Adipocyte (in vitro differentiated cells): Measurements from ENCODE around the gene EPHB6.

Experiments
- DNase-seq: peaks from one replicate; pipeline ENCODE4 v3.0.0-alpha.2; 2015; ENCODE audit warnings: low read depth
- H3K27me3 ChIP-seq: replicated peaks from 2 replicates; pipeline ENCODE4 v1.7.0; 2013; ENCODE audit warnings: mild to moderate bottlenecking, low read length, moderate library complexity; ENCODE audit not compliant: control insufficient read depth, insufficient read depth
- H3K36me3 ChIP-seq: 2 replicates; pipeline ENCODE4 v1.7.0; 2013; ENCODE audit warnings: low read length, mild to moderate bottlenecking, moderate library complexity; ENCODE audit not compliant: control insufficient read depth, insufficient read depth, severe bottlenecking
- H3K4me1 ChIP-seq: 2 replicates; pipeline ENCODE4 v1.7.0; 2013; ENCODE audit warnings: mild to moderate bottlenecking, low read length, moderate library complexity; ENCODE audit not compliant: control insufficient read depth, insufficient read depth
- H3K4me3 ChIP-seq: 2 replicates; pipeline ENCODE4 v1.7.0; 2013; ENCODE audit warnings: mild to moderate bottlenecking, low read length, moderate library complexity
- H3K9ac ChIP-seq: 2 replicates; pipeline ENCODE4 v1.7.0; 2013; ENCODE audit warnings: mild to moderate bottlenecking, low read length, moderate library complexity
- H3K9me3 ChIP-seq: 2 replicates; pipeline ENCODE4 v1.7.0; 2013; ENCODE audit warnings: mild to moderate bottlenecking, low read length, moderate library complexity; ENCODE audit not compliant: control insufficient read depth

Gene EPHB6

DNA sequence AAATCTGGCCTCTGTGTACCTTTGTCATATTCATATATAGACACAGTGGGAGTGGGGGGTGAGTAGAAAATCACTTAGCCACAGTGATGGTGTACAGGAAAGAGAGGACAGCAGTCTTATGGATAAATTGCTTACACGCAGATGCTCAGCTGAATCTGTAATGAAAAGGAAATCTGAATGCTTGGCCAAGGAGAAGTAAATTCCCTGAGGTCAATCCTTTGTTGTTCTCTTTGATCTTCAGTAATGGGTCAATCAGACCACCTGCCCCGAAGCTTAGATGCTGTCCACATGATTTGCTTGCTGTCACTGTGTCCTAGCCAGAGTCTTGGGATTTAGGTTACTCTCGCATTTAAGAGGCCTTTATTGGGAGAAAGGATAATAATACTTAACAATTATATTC, 18.4 kb upstream of the EPHB6 start:
- Histone ChIP-seq H3K4me1 (no peaks in the 10 kb centered on the region), H3K4me3 (no peak overlapping the region), H3K9me3 (no peaks in the 10 kb centered on the region), H3K9ac (no peak overlapping the region), H3K27me3 (no peaks in the 10 kb centered on the region), H3K36me3 (no peaks in the 10 kb centered on the region)
- DNase-seq = no peak

DNA sequence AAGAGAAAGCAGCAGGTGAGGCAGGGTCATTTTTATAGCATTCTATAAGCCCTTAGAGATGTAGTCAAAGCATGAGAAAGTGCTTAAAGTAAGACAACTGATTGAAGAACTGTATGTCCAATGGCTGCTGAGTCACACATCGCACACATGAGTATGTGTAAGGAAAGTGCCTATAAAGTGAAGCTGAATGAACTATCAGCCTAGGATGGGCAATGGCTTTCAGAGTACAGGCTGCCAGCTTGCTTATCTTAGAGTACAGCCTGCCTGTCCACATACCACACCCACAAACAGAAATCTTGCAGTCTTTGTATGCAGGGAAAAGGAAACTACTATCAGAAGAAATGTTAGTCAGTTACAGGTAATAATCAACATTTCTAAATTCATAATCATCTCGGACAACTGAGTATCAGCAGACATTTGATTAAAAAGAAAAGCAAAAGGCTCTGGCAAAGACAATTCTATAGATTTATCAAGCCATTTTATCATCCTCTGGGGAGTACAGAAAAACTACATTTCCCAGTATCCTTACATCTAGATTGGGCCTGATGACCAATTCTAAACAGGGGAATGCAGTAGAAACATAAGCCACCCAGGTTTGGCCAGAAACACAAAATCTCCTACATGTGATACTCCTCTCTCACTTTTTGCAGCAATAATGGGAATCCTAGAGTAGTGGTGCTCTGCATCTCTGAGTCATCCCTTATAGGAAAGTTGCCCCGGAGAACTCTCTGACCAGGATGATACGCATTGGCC, 16.2 kb upstream of the EPHB6 start:
- no peak overlapping the region for H3K4me3 ChIP-seq
- no peak for DNase-seq
- no peaks in the 10 kb centered on the region for H3K36me3 ChIP-seq
- no peaks in the 10 kb centered on the region for H3K4me1 ChIP-seq
- no peaks in the 10 kb centered on the region for H3K9me3 ChIP-seq
- H3K27me3 ChIP-seq = no peaks in the 10 kb centered on the region
- no peak overlapping the region for H3K9ac ChIP-seq

DNA sequence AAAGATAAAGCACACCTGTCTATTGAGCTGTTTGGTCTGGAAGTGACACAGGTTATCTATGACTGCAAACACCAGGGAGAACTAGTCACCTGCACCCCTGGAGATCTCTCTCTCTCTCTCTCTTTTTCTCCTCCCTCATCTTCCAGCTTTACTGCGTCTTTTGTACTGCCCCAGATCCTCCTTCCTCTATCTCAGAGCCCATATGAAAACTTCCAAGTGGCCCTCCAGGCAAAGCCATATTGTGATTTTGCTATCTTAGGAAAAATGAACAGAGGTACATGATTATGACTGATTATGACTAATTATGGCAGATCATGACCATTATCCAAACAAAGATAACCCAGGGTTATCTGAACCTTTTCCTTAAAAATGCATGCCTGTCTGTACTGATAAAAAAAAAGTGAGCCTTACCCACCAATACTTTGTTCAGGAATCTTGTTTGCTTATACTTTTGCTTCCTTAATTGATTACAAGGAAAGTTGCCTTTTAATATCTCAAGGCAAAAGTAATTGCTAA, 12.6 kb upstream of the EPHB6 start:
- no peak for DNase-seq
- no peaks in the 10 kb centered on the region for H3K9me3 ChIP-seq
- H3K36me3 ChIP-seq = no peaks in the 10 kb centered on the region
- no peak overlapping the region for H3K9ac ChIP-seq
- no peak overlapping the region for H3K4me3 ChIP-seq
- no peaks in the 10 kb centered on the region for H3K27me3 ChIP-seq
- H3K4me1 ChIP-seq = no peaks in the 10 kb centered on the region

DNA sequence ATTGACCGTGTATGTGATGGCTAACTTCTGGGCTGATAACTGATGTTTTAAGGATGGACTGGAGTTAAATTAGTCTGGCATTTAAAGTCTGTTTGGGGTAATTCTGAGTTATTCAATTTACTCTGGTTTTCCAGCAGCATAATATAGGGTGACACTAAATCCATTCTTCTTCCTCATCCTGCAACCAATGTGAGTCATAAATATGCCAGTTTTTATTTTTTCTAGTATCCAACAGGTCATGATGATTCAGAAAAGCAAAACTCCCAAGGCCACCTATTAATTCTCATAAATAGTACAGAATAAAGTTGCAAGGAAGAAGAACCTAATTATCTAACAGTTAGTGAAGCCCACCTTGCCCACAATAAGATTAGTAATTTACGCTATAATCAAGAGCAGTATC, 7.5 kb upstream of the EPHB6 start:
- no peaks in the 10 kb centered on the region for H3K36me3 ChIP-seq
- H3K4me3 ChIP-seq = no peak overlapping the region
- no peak for DNase-seq
- H3K4me1 ChIP-seq = no peaks in the 10 kb centered on the region
- no peak overlapping the region for H3K9ac ChIP-seq
- H3K9me3 ChIP-seq = no peaks in the 10 kb centered on the region
- peaks cover 18% of the 10 kb centered on the region for H3K27me3 ChIP-seq

DNA sequence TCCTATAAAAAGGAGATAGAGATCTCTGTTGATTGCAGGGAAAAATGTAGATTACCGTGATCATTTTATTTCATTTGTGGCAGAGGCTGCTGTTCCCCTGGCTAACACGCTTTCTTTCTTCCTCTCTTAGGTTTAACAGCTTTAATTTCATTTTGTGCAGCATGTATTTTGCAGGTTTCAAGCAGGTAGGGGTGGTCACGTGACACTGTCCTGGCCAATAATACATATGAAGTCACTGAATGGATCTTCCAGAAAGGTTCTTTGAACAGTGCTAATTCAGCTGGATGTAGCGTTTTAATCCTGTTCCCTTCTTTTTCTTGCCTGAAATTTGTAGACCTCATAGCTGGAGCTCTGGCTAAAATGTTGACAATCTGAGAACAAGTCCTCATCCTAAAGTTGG, 3.6 kb upstream of the EPHB6 start:
- peaks cover 16% of the 10 kb centered on the region for H3K4me1 ChIP-seq
- H3K9me3 ChIP-seq = no peaks in the 10 kb centered on the region
- H3K36me3 ChIP-seq = no peaks in the 10 kb centered on the region
- peaks cover 18% of the 10 kb centered on the region for H3K27me3 ChIP-seq
- no peak overlapping the region for H3K4me3 ChIP-seq
- no peak for DNase-seq
- H3K9ac ChIP-seq = no peak overlapping the region

- no peak overlapping the region for H3K9ac ChIP-seq
- DNase-seq = no peak
- no peaks in the 10 kb centered on the region for H3K9me3 ChIP-seq
- H3K4me3 ChIP-seq = no peak overlapping the region
- peaks cover 17% of the 10 kb centered on the region for H3K4me1 ChIP-seq
- no peaks in the 10 kb centered on the region for H3K36me3 ChIP-seq
- H3K27me3 ChIP-seq = peaks cover 18% of the 10 kb centered on the region
These were observed 3.0 kb upstream of the EPHB6 start for GRCh38 chr7:142851919-142852318.

DNA sequence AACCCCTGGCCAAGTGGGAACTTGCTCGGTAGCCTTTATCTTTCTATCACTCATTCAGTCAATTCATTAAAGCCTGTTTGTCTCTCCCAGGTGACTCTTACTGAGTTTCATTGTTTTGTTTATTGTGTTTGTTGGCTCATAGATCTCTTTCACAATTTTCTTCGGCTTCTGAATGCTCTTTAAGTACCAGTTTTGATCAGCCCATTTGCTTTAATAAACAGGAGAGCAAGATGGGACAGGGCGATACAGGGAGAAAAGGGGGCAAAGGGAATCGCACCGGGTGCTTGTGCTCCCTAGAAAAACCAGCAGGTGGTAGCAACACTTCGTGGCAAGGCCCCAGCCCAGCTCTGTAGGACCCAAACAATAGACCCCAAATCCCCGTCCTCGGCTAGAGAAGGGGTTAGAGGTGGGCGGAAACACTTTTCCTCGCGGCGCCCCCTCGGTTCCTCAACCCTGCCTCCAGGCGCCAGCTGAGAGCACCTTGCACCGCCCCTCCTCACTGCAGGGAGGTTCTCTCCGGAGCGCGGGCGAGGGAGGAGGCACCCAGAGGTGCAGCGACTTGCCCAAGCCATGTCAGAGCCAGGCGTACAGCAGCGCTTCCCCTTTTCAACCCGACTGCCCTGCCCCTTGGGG, 1.0 kb upstream of the EPHB6 start:
- peak; percentile 83 for DNase-seq
- Histone ChIP-seq H3K27me3 (peaks cover 18% of the 10 kb centered on the region), H3K4me3 (peak overlapping the region; percentile 92), H3K36me3 (no peaks in the 10 kb centered on the region), H3K4me1 (peaks cover 17% of the 10 kb centered on the region), H3K9ac (peak overlapping the region; percentile 86), H3K9me3 (no peaks in the 10 kb centered on the region)

GRCh38 chr7:142855114-142855743, 353 bp downstream of the EPHB6 start:
- peak; percentile 35 for DNase-seq
- Histone ChIP-seq H3K9me3 (no peaks in the 10 kb centered on the region), H3K36me3 (no peaks in the 10 kb centered on the region), H3K4me3 (peak overlapping the region; percentile 92), H3K9ac (peak overlapping the region; percentile 79), H3K27me3 (peaks cover 15% of the 10 kb centered on the region), H3K4me1 (peaks cover 25% of the 10 kb centered on the region)

GRCh38 chr7:142855756-142856564, 1.1 kb downstream of the EPHB6 start:
- peaks cover 26% of the 10 kb centered on the region for H3K4me1 ChIP-seq
- peak overlapping the region; percentile 79 for H3K9ac ChIP-seq
- H3K27me3 ChIP-seq = peaks cover 7% of the 10 kb centered on the region
- H3K4me3 ChIP-seq = peak overlapping the region; percentile 92
- no peaks in the 10 kb centered on the region for H3K36me3 ChIP-seq
- H3K9me3 ChIP-seq = no peaks in the 10 kb centered on the region
- peak; percentile 69 for DNase-seq

GRCh38 chr7:142856565-142857245, 1.8 kb downstream of the EPHB6 start:
- H3K36me3 ChIP-seq = peaks cover 3% of the 10 kb centered on the region
- no peak overlapping the region for H3K9ac ChIP-seq
- DNase-seq = no peak
- no peak overlapping the region for H3K4me3 ChIP-seq
- H3K9me3 ChIP-seq = no peaks in the 10 kb centered on the region
- peaks cover 2% of the 10 kb centered on the region for H3K27me3 ChIP-seq
- H3K4me1 ChIP-seq = peaks cover 26% of the 10 kb centered on the region
